ENCODE results near the gene APBB1IP.

APBB1IP gene

GRCh38 chr10:26417136-26417535 lies 21.0 kb upstream of the APBB1IP start:
- Histone ChIP-seq H3K4me3 (ENCODE audit: extremely low read depth, insufficient read depth, low read length, poor library complexity, severe bottlenecking) (no peak overlapping the region), H3K4me1 (ENCODE audit: control insufficient read depth, insufficient read depth, low read length, poor library complexity, severe bottlenecking) (no peaks in the 10 kb centered on the region), H3K36me3 (ENCODE audit: control insufficient read depth, insufficient read depth, low read length) (no peaks in the 10 kb centered on the region), H3K27ac (ENCODE audit: low read depth, low read length, severe bottlenecking) (no peak overlapping the region), H3K9me3 (ENCODE audit: control insufficient read depth, low read length) (no peaks in the 10 kb centered on the region)
- whole genome bisulfite sequencing, 2 experiments (ENCODE audit: insufficient coverage in 2 of 2): 100% methylated on average over 1 of the region's 3 CpGs; no CpG with 5 or more reads in 1 of the 2 experiments

GRCh38 chr10:26422977-26423376 lies 15.2 kb upstream of the APBB1IP start:
- no peaks in the 10 kb centered on the region for H3K36me3 ChIP-seq (ENCODE audit: control insufficient read depth, insufficient read depth, low read length)
- no peaks in the 10 kb centered on the region for H3K9me3 ChIP-seq (ENCODE audit: control insufficient read depth, low read length)
- no peaks in the 10 kb centered on the region for H3K4me1 ChIP-seq (ENCODE audit: control insufficient read depth, insufficient read depth, low read length, poor library complexity, severe bottlenecking)
- H3K4me3 ChIP-seq (ENCODE audit: extremely low read depth, insufficient read depth, low read length, poor library complexity, severe bottlenecking): no peak overlapping the region
- no CpG with 5 or more reads among the region's 3 CpGs for WGBS, 2 experiments (ENCODE audit: insufficient coverage in 2 of 2)
- H3K27ac ChIP-seq (ENCODE audit: low read depth, low read length, severe bottlenecking): no peak overlapping the region

GRCh38 chr10:26423722-26424121 lies 14.4 kb upstream of the APBB1IP start:
- H3K4me3 ChIP-seq (ENCODE audit: extremely low read depth, insufficient read depth, low read length, poor library complexity, severe bottlenecking): no peak overlapping the region
- H3K36me3 ChIP-seq (ENCODE audit: control insufficient read depth, insufficient read depth, low read length): no peaks in the 10 kb centered on the region
- WGBS, 2 experiments (ENCODE audit: insufficient coverage in 2 of 2): 79 to 100% methylated on average over 1 to 3 of the region's 3 CpGs
- no peaks in the 10 kb centered on the region for H3K9me3 ChIP-seq (ENCODE audit: control insufficient read depth, low read length)
- H3K4me1 ChIP-seq (ENCODE audit: control insufficient read depth, insufficient read depth, low read length, poor library complexity, severe bottlenecking): no peaks in the 10 kb centered on the region
- H3K27ac ChIP-seq (ENCODE audit: low read depth, low read length, severe bottlenecking): no peak overlapping the region

GRCh38 chr10:26430641-26431163 lies 7.4 kb upstream of the APBB1IP start:
- WGBS, 2 experiments (ENCODE audit: insufficient coverage in 2 of 2): 78 to 85% methylated on average over 3 of the region's 4 CpGs
- no peaks in the 10 kb centered on the region for H3K4me1 ChIP-seq (ENCODE audit: control insufficient read depth, insufficient read depth, low read length, poor library complexity, severe bottlenecking)
- no peak overlapping the region for H3K27ac ChIP-seq (ENCODE audit: low read depth, low read length, severe bottlenecking)
- no peaks in the 10 kb centered on the region for H3K9me3 ChIP-seq (ENCODE audit: control insufficient read depth, low read length)
- H3K36me3 ChIP-seq (ENCODE audit: control insufficient read depth, insufficient read depth, low read length): no peaks in the 10 kb centered on the region
- no peak overlapping the region for H3K4me3 ChIP-seq (ENCODE audit: extremely low read depth, insufficient read depth, low read length, poor library complexity, severe bottlenecking)

- Histone ChIP-seq H3K4me3 (ENCODE audit: extremely low read depth, insufficient read depth, low read length, poor library complexity, severe bottlenecking) (no peak overlapping the region), H3K27ac (ENCODE audit: low read depth, low read length, severe bottlenecking) (no peak overlapping the region), H3K36me3 (ENCODE audit: control insufficient read depth, insufficient read depth, low read length) (no peaks in the 10 kb centered on the region), H3K9me3 (ENCODE audit: control insufficient read depth, low read length) (no peaks in the 10 kb centered on the region), H3K4me1 (ENCODE audit: control insufficient read depth, insufficient read depth, low read length, poor library complexity, severe bottlenecking) (no peaks in the 10 kb centered on the region)
- 88% methylated on average over 1 of the region's 1 CpG; no CpG with 5 or more reads in 1 of the 2 experiments for WGBS, 2 experiments (ENCODE audit: insufficient coverage in 2 of 2)
Measured at GRCh38 chr10:26432938-26433337, 5.2 kb upstream of the APBB1IP start.

GRCh38 chr10:26435852-26436251 lies 2.3 kb upstream of the APBB1IP start:
- Histone ChIP-seq H3K4me3 (ENCODE audit: extremely low read depth, insufficient read depth, low read length, poor library complexity, severe bottlenecking) (no peak overlapping the region), H3K27ac (ENCODE audit: low read depth, low read length, severe bottlenecking) (no peak overlapping the region), H3K36me3 (ENCODE audit: control insufficient read depth, insufficient read depth, low read length) (no peaks in the 10 kb centered on the region), H3K4me1 (ENCODE audit: control insufficient read depth, insufficient read depth, low read length, poor library complexity, severe bottlenecking) (no peaks in the 10 kb centered on the region), H3K9me3 (ENCODE audit: control insufficient read depth, low read length) (no peaks in the 10 kb centered on the region)
- WGBS, 2 experiments (ENCODE audit: insufficient coverage in 2 of 2): 90 to 91% methylated on average over 1 of the region's 1 CpG

- no CpG with 5 or more reads among the region's 2 CpGs for WGBS, 2 experiments (ENCODE audit: insufficient coverage in 2 of 2)
- no peak overlapping the region for H3K4me3 ChIP-seq (ENCODE audit: extremely low read depth, insufficient read depth, low read length, poor library complexity, severe bottlenecking)
- H3K4me1 ChIP-seq (ENCODE audit: control insufficient read depth, insufficient read depth, low read length, poor library complexity, severe bottlenecking): no peaks in the 10 kb centered on the region
- no peaks in the 10 kb centered on the region for H3K9me3 ChIP-seq (ENCODE audit: control insufficient read depth, low read length)
- H3K27ac ChIP-seq (ENCODE audit: low read depth, low read length, severe bottlenecking): no peak overlapping the region
- no peaks in the 10 kb centered on the region for H3K36me3 ChIP-seq (ENCODE audit: control insufficient read depth, insufficient read depth, low read length)
Measured at GRCh38 chr10:26436848-26437247, 1.3 kb upstream of the APBB1IP start.

GRCh38 chr10:26438534-26439341 lies 597 bp downstream of the APBB1IP start:
- WGBS, 2 experiments (ENCODE audit: insufficient coverage in 2 of 2): 23 to 26% methylated on average over 38 to 49 of the region's 59 CpGs
- H3K36me3 ChIP-seq (ENCODE audit: control insufficient read depth, insufficient read depth, low read length): no peaks in the 10 kb centered on the region
- no peaks in the 10 kb centered on the region for H3K4me1 ChIP-seq (ENCODE audit: control insufficient read depth, insufficient read depth, low read length, poor library complexity, severe bottlenecking)
- no peaks in the 10 kb centered on the region for H3K9me3 ChIP-seq (ENCODE audit: control insufficient read depth, low read length)
- H3K27ac ChIP-seq (ENCODE audit: low read depth, low read length, severe bottlenecking): no peak overlapping the region
- no peak overlapping the region for H3K4me3 ChIP-seq (ENCODE audit: extremely low read depth, insufficient read depth, low read length, poor library complexity, severe bottlenecking)

GRCh38 chr10:26439406-26440087 lies 1.4 kb downstream of the APBB1IP start:
- H3K36me3 ChIP-seq (ENCODE audit: control insufficient read depth, insufficient read depth, low read length): no peaks in the 10 kb centered on the region
- 84 to 89% methylated on average over 8 to 10 of the region's 14 CpGs for WGBS, 2 experiments (ENCODE audit: insufficient coverage in 2 of 2)
- H3K4me1 ChIP-seq (ENCODE audit: control insufficient read depth, insufficient read depth, low read length, poor library complexity, severe bottlenecking): no peaks in the 10 kb centered on the region
- no peaks in the 10 kb centered on the region for H3K9me3 ChIP-seq (ENCODE audit: control insufficient read depth, low read length)
- H3K27ac ChIP-seq (ENCODE audit: low read depth, low read length, severe bottlenecking): no peak overlapping the region
- H3K4me3 ChIP-seq (ENCODE audit: extremely low read depth, insufficient read depth, low read length, poor library complexity, severe bottlenecking): no peak overlapping the region

- Histone ChIP-seq H3K36me3 (ENCODE audit: control insufficient read depth, insufficient read depth, low read length) (no peaks in the 10 kb centered on the region), H3K9me3 (ENCODE audit: control insufficient read depth, low read length) (no peaks in the 10 kb centered on the region), H3K4me3 (ENCODE audit: extremely low read depth, insufficient read depth, low read length, poor library complexity, severe bottlenecking) (no peak overlapping the region), H3K4me1 (ENCODE audit: control insufficient read depth, insufficient read depth, low read length, poor library complexity, severe bottlenecking) (no peaks in the 10 kb centered on the region), H3K27ac (ENCODE audit: low read depth, low read length, severe bottlenecking) (no peak overlapping the region)
- WGBS, 2 experiments (ENCODE audit: insufficient coverage in 2 of 2): no CpG with 5 or more reads among the region's 1 CpG
Measured at GRCh38 chr10:26440088-26440470, 1.9 kb downstream of the APBB1IP start.
